Mesendoderm (in vitro differentiated cells): ENCODE data around the gene ESRRA.

Experiments used
- DNase-seq: peaks from one replicate; pipeline ENCODE4 v3.0.0; 2013
- H2AK5ac ChIP-seq: 2 replicates; pipeline ENCODE4 v1.6.1; 2013; ENCODE audit warnings: low read length, inconsistent platforms
- H2BK120ac ChIP-seq: 2 replicates; pipeline ENCODE4 v1.6.1; 2013; ENCODE audit warnings: low read depth, mild to moderate bottlenecking, low read length, moderate library complexity, mixed read lengths
- H2BK15ac ChIP-seq: replicated peaks from 2 replicates; pipeline ENCODE4 v1.6.1; 2013; ENCODE audit warnings: low read depth, mild to moderate bottlenecking, moderate library complexity
- H2BK5ac ChIP-seq: 2 replicates; pipeline ENCODE4 v1.6.1; 2013; ENCODE audit warnings: low read length, inconsistent platforms
- H3K18ac ChIP-seq: 2 replicates; pipeline ENCODE4 v1.6.1; 2013; ENCODE audit warnings: mild to moderate bottlenecking, low read length, mixed read lengths
- H3K23ac ChIP-seq: one replicate; pipeline ENCODE4 v1.6.1; 2013; ENCODE audit warnings: low read length
- H3K27ac ChIP-seq: 2 replicates; pipeline ENCODE4 v1.5.1; 2013; ENCODE audit warnings: low read depth, mild to moderate bottlenecking, inconsistent platforms, low read length, moderate library complexity
- H3K27me3 ChIP-seq: 2 replicates; pipeline ENCODE4 v1.6.1; 2013; ENCODE audit warnings: low read length, control low read depth, mild to moderate bottlenecking, inconsistent platforms; ENCODE audit not compliant: insufficient read depth, poor library complexity
- H3K36me3 ChIP-seq: 2 replicates; pipeline ENCODE4 v1.6.1; 2013; ENCODE audit warnings: low read length, inconsistent platforms; ENCODE audit not compliant: control insufficient read depth, insufficient read depth
- H3K4ac ChIP-seq: one replicate; pipeline ENCODE4 v1.6.1; 2013; ENCODE audit warnings: low read depth, mild to moderate bottlenecking, low read length, moderate library complexity
- H3K4me1 ChIP-seq: 2 replicates; pipeline ENCODE4 v1.6.1; 2013; ENCODE audit warnings: low read depth, low read length, inconsistent platforms; ENCODE audit not compliant: control insufficient read depth
- H3K4me2 ChIP-seq: 2 replicates; pipeline ENCODE4 v1.6.1; 2013; ENCODE audit warnings: low read length
- H3K4me3 ChIP-seq: 2 replicates; pipeline ENCODE4 v1.5.1; 2013; ENCODE audit warnings: mild to moderate bottlenecking, low read length
- H3K56ac ChIP-seq: one replicate; pipeline ENCODE4 v1.6.1; 2013; ENCODE audit warnings: low read length
- H3K79me1 ChIP-seq: 2 replicates; pipeline ENCODE4 v1.6.1; 2013; ENCODE audit warnings: low read length, inconsistent platforms
- H3K79me2 ChIP-seq: 2 replicates; pipeline ENCODE4 v1.6.1; 2013; ENCODE audit warnings: mild to moderate bottlenecking, low read length; ENCODE audit not compliant: control insufficient read depth, insufficient read depth
- H3K9ac ChIP-seq: 2 replicates; pipeline ENCODE4 v1.6.1; 2013; ENCODE audit warnings: low read length, inconsistent platforms
- H4K5ac ChIP-seq: one replicate; pipeline ENCODE4 v1.6.1; 2013; ENCODE audit warnings: low read length
- H4K8ac ChIP-seq: one replicate; pipeline ENCODE4 v1.6.1; 2013; ENCODE audit warnings: low read depth, mild to moderate bottlenecking, control low read depth, low read length, moderate library complexity
- WGBS: extraction: QIAGEN DNeasy Blood & Tissue Kit; methylation state at CpG from one replicate; pipeline ENCODE4 v1.1.7; 2013; ENCODE audit warnings: low lambda C conversion rate, missing lambda C conversion rate; ENCODE audit not compliant: insufficient coverage; ENCODE audit errors: extremely low coverage; 5-methylcytosine and 5-hydroxymethylcytosine counted together

The ESRRA gene

DNA sequence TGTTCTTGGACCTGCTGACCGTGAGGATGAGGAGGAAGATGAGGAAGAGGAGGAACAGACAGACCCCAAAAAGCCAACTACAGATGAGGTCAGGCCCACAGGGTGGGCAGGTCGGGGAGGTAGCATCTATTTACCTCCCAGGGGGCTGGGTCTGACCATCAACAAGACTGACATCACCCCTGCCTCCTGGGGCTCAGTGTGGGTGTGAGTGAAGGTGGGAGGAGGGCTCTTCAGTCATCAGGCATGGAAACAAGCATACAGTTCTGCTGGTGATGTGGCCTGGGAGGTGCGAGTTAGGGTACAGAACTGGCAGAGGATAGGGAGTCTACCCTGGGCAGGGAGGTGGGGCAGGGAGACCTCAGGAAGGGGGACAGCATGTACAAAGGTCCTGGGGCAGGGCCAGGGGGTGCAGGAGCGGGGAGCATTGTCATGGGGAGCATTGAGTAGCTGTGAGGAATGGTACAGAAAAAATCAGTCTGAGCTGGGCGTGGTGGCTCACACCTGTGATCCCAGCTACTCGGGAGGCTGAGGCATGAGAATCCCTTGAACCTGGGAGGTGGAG, 45.1 kb upstream of the ESRRA start:
- no peak overlapping the region for H2AK5ac ChIP-seq
- no peak overlapping the region for H3K4me3 ChIP-seq
- no peak overlapping the region for H2BK5ac ChIP-seq
- H3K4me2 ChIP-seq, result no peak overlapping the region
- H3K18ac ChIP-seq, result no peak overlapping the region
- no peak for DNase-seq
- H3K9ac ChIP-seq, result no peak overlapping the region
- no peaks in the 10 kb centered on the region for H3K4me1 ChIP-seq
- H3K23ac ChIP-seq, result no peak overlapping the region
- H4K8ac ChIP-seq, result no peak overlapping the region
- peaks cover 17% of the 10 kb centered on the region for H3K36me3 ChIP-seq
- no peaks in the 10 kb centered on the region for H3K27me3 ChIP-seq
- H4K5ac ChIP-seq, result no peak overlapping the region
- H3K79me2 ChIP-seq, result no peaks in the 10 kb centered on the region
- no CpG with 5 or more reads among the region's 6 CpGs for WGBS
- H3K56ac ChIP-seq, result no peak overlapping the region
- H3K4ac ChIP-seq, result no peak overlapping the region
- H3K27ac ChIP-seq, result no peak overlapping the region
- no peak overlapping the region for H2BK15ac ChIP-seq
- H2BK120ac ChIP-seq, result no peak overlapping the region
- H3K79me1 ChIP-seq, result no peaks in the 10 kb centered on the region

DNA sequence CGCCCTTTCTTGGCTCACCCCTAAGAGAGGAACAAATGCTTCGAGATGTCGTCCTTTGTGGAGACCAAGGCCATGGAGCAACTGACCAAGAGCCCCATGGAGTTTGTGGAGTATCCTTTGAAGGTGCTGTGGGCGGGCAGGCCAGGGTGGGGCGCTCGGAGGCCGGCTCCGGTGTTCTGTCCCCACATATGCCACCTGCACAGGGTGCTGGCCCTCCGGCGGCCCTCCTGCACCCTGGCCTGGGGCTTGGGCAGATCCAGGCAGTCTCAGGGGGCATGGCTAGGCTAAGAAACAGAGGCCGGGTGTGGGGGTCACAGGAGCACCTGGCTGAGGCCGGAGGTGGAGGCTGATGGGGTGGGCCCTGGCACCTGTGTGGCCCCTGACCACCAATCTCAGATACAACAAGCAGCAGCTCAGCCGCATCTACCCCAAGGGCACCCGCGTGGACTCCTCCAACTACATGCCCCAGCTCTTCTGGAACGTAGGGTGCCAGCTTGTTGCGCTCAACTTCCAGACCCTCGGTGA, 43.7 kb upstream of the ESRRA start:
- Histone ChIP-seq H3K4ac (no peak overlapping the region), H3K36me3 (peaks cover 17% of the 10 kb centered on the region), H3K4me3 (no peak overlapping the region), H3K9ac (no peak overlapping the region), H3K27me3 (no peaks in the 10 kb centered on the region), H4K5ac (no peak overlapping the region), H2BK15ac (no peak overlapping the region), H3K4me2 (no peak overlapping the region), H3K27ac (no peak overlapping the region), H2BK5ac (no peak overlapping the region), H2AK5ac (no peak overlapping the region), H3K79me2 (no peaks in the 10 kb centered on the region), H3K23ac (no peak overlapping the region), H3K4me1 (no peaks in the 10 kb centered on the region), H3K18ac (no peak overlapping the region), H3K79me1 (no peaks in the 10 kb centered on the region), H3K56ac (no peak overlapping the region), H2BK120ac (no peak overlapping the region), H4K8ac (no peak overlapping the region)
- no CpG with 5 or more reads among the region's 18 CpGs for WGBS
- no peak for DNase-seq

DNA sequence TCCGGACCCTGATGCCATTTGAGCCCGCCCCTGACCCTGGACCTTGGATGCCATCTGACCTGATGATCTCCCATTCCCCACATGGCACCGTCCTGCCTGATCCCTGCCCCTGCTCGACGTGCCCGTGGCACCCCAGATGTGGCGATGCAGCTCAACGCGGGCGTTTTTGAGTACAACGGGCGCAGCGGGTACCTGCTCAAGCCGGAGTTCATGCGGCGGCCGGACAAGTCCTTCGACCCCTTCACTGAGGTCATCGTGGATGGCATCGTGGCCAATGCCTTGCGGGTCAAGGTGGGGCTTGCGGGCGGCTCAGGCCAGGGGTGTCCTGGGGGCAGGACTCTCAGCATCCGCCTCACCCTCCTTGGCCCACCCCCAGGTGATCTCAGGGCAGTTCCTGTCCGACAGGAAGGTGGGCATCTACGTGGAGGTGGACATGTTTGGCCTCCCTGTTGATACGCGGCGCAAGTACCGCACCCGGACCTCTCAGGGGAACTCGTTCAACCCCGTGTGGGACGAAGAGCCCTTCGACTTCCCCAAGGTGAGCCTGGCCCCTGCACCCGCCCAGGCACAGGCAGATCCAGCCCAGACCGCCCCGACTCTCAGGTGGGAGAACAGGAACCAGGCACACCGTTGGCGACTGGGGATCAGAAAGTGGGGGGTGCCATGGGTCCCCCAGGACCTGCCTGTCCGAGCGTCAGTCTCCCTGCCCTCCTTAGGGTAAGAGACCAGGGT, 42.9 kb upstream of the ESRRA start:
- no peak overlapping the region for H3K9ac ChIP-seq
- H3K79me2 ChIP-seq, result no peaks in the 10 kb centered on the region
- H2BK5ac ChIP-seq, result no peak overlapping the region
- H3K56ac ChIP-seq, result no peak overlapping the region
- H3K79me1 ChIP-seq, result no peaks in the 10 kb centered on the region
- H4K5ac ChIP-seq, result no peak overlapping the region
- H4K8ac ChIP-seq, result no peak overlapping the region
- H3K27ac ChIP-seq, result no peak overlapping the region
- no peak overlapping the region for H2BK15ac ChIP-seq
- H2BK120ac ChIP-seq, result no peak overlapping the region
- H3K4me3 ChIP-seq, result no peak overlapping the region
- H2AK5ac ChIP-seq, result no peak overlapping the region
- H3K18ac ChIP-seq, result no peak overlapping the region
- no peak for DNase-seq
- H3K23ac ChIP-seq, result no peak overlapping the region
- H3K4me1 ChIP-seq, result no peaks in the 10 kb centered on the region
- no peak overlapping the region for H3K4ac ChIP-seq
- H3K36me3 ChIP-seq, result peaks cover 17% of the 10 kb centered on the region
- WGBS, result no CpG with 5 or more reads among the region's 42 CpGs
- no peaks in the 10 kb centered on the region for H3K27me3 ChIP-seq
- no peak overlapping the region for H3K4me2 ChIP-seq

DNA sequence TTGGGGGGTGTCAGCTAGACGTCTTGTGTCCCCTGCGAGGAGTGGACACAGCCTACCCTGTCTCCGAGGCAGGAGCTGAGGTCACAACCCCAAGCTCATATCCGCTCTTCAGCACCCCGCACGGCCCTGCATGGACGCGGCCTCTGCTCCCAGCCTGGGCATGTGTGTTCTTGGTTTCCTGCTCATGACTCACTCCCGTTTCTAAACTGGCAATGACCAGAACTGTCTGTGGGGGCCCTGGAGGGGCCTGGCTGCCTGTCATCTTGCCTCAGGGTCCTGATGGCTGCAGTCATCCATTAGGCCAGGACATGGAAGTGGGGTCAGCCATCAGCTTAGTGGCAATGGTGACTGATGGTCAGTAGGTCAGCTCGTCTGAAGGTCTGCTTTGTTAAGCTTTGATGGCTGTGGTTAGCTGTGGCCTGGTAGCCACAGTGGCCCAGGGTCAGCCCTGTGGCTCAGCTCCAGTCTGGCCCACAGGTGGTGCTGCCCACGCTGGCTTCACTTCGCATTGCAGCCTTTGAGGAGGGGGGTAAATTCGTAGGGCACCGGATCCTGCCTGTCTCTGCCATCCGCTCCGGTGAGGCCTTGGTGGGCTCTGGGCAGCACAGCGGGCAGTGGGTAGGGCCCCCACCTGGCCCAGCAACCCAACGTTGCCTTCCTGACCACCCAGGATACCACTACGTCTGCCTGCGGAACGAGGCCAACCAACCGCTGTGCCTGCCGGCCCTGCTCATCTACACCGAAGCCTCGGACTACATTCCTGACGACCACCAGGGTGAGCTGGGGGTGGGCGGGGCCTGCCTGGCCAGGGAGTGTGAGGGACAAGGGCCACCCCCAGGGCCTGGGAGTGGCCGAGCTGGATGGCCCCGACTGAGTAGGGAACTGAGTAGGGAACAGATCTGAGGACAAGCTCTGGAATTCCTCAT, 42.0 kb upstream of the ESRRA start:
- Histone ChIP-seq H3K4ac (no peak overlapping the region), H3K27ac (no peak overlapping the region), H2BK120ac (no peak overlapping the region), H3K79me2 (no peaks in the 10 kb centered on the region), H3K27me3 (no peaks in the 10 kb centered on the region), H3K4me3 (no peak overlapping the region), H3K23ac (no peak overlapping the region), H2AK5ac (no peak overlapping the region), H3K56ac (no peak overlapping the region), H3K79me1 (no peaks in the 10 kb centered on the region), H3K4me1 (peaks cover 1% of the 10 kb centered on the region), H3K18ac (no peak overlapping the region), H3K9ac (no peak overlapping the region), H3K4me2 (no peak overlapping the region), H3K36me3 (peaks cover 17% of the 10 kb centered on the region), H4K8ac (no peak overlapping the region), H2BK15ac (no peak overlapping the region), H2BK5ac (no peak overlapping the region), H4K5ac (no peak overlapping the region)
- DNase-seq, result peak; percentile 62
- WGBS, result no CpG with 5 or more reads among the region's 29 CpGs

DNA sequence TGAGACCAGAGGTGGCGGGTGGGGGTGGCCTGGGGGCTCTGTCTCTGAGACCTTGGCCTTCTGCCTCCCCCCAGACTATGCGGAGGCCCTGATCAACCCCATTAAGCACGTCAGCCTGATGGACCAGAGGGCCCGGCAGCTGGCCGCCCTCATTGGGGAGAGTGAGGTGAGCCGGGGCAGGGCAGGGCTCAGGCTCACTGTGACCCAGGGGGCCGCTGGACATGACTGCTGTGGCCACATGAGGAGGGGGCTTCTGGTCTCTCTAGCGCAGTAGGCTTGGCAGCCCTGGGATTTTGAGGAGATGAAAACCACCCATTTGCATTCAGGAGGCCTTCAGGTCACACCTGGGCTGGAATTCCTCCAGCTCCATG, 41.4 kb upstream of the ESRRA start:
- Histone ChIP-seq H4K8ac (no peak overlapping the region), H3K36me3 (peaks cover 14% of the 10 kb centered on the region), H3K79me2 (no peaks in the 10 kb centered on the region), H3K56ac (no peak overlapping the region), H2AK5ac (no peak overlapping the region), H3K27me3 (no peaks in the 10 kb centered on the region), H3K23ac (no peak overlapping the region), H3K4ac (no peak overlapping the region), H4K5ac (no peak overlapping the region), H3K9ac (no peak overlapping the region), H3K4me3 (no peak overlapping the region), H3K79me1 (no peaks in the 10 kb centered on the region), H3K4me2 (no peak overlapping the region), H3K18ac (no peak overlapping the region), H3K4me1 (peaks cover 5% of the 10 kb centered on the region), H2BK5ac (no peak overlapping the region), H2BK120ac (no peak overlapping the region), H3K27ac (no peak overlapping the region), H2BK15ac (no peak overlapping the region)
- no CpG with 5 or more reads among the region's 8 CpGs for WGBS
- no peak for DNase-seq
